CD4-positive, alpha-beta T cell (primary cell): ENCODE measurements around the gene JOSD2. TPM values are rescaled to one million over a fixed set of nuclear protein-coding genes. Genes with fewer than 3 reads are reported as not detected.

Experiments used
- ATAC-seq: fragments of 200-7000 bp; cut with Tn5 transposase; one replicate; pipeline ENCODE4 v1.10.0; 2022; ENCODE audit warnings: mild to moderate bottlenecking; ENCODE audit not compliant: poor library complexity
- CTCF ChIA-PET: fragments of 350-600 bp; sonication (Branson Sonifier 250); formaldehyde crosslinking; loops from one replicate; lab custom pipeline; 2021; ENCODE audit warnings: antibody characterized with exemption, inconsistent platforms; lab: Charles Lee
- POLR2A ChIA-PET: fragments of 350-600 bp; sonication (Branson Sonifier 250); formaldehyde crosslinking; loops from one replicate; lab custom pipeline; 2021; ENCODE audit warnings: antibody characterized with exemption, inconsistent platforms; lab: Charles Lee
- DNase-seq, 14 experiments: peaks; one replicate each; pipeline ENCODE4 v3.0.0-alpha.2; 2013 to 2020; ENCODE audit warnings: mixed read lengths in 2 of 14
- H3K27ac ChIP-seq, 2 donors: one replicate each; pipeline versions ENCODE4 v1.5.1 to v1.7.0; 2013; ENCODE audit warnings: low read length in 2 of 2, low read depth in 1 of 2, mild to moderate bottlenecking in 1 of 2
- H3K27me3 ChIP-seq, 2 experiments: 1 replicate in 1 of 2; 2 replicates in 1 of 2; pipeline versions ENCODE4 v1.6.1 to v1.7.0; 2013; ENCODE audit warnings: low read length in 2 of 2, control low read depth in 1 of 2, mild to moderate bottlenecking in 1 of 2, moderate library complexity in 1 of 2; ENCODE audit not compliant: insufficient read depth in 2 of 2, control insufficient read depth in 1 of 2
- H3K36me3 ChIP-seq: one replicate; pipeline ENCODE4 v1.6.1; 2013; ENCODE audit warnings: low read length, control low read depth; ENCODE audit not compliant: insufficient read depth
- H3K4me1 ChIP-seq: one replicate; pipeline ENCODE4 v1.6.1; 2013; ENCODE audit warnings: low read length, control low read depth; ENCODE audit not compliant: insufficient read depth
- H3K4me3 ChIP-seq: one replicate; pipeline ENCODE4 v1.5.1; 2013; ENCODE audit warnings: mild to moderate bottlenecking, low read length, moderate library complexity
- H3K9me3 ChIP-seq, 2 experiments: 1 replicate in 1 of 2; 2 replicates in 1 of 2; pipeline versions ENCODE4 v1.6.1 to v1.7.0; 2013; ENCODE audit warnings: low read length in 2 of 2, mild to moderate bottlenecking in 2 of 2, control low read depth in 1 of 2, moderate library complexity in 1 of 2; ENCODE audit not compliant: control insufficient read depth in 1 of 2, insufficient read depth in 1 of 2
- H3K27ac Mint-ChIP-seq: one replicate; pipeline ENCODE4 v1.8.0; 2020; ENCODE audit warnings: mixed read lengths
- H3K27me3 Mint-ChIP-seq: one replicate; pipeline ENCODE4 v1.8.0; 2021; ENCODE audit warnings: mixed read lengths
- H3K36me3 Mint-ChIP-seq: one replicate; pipeline ENCODE4 v1.8.0; 2021; ENCODE audit warnings: low read depth, mixed read lengths
- H3K4me1 Mint-ChIP-seq: one replicate; pipeline ENCODE4 v1.8.0; 2021; ENCODE audit warnings: low read depth, mixed read lengths
- H3K4me3 Mint-ChIP-seq: one replicate; pipeline ENCODE4 v1.8.0; 2020; ENCODE audit warnings: mild to moderate bottlenecking, mixed read lengths
- H3K9me3 Mint-ChIP-seq: one replicate; pipeline ENCODE4 v1.8.0; 2020; ENCODE audit warnings: mixed read lengths
- intact Hi-C, 2 experiments: fragments of 100-400 bp; cut with DNase I in 1 of 2; cut with micrococcal nuclease in 1 of 2; formaldehyde crosslinking; loops; one replicate each; pipeline versions ENCODE4 v1.15.1 to v1.9.0; 2023 to 2025; cut with DNase I, micrococcal nuclease
- total RNA-seq, 174 experiments: library from RNA in 2 of 174; stranded (reverse) in 2 of 174; gene quantifications; one replicate each; pipeline ENCODE4 v1.2.3 and lab custom pipeline; 2021 to 2026
- TF ChIP-seq, protein P1 (sequence below): fragments of 200-600 bp; IDR thresholded peaks from one replicate; pipeline ENCODE4 v1.8.0; 2022; ENCODE audit warnings: antibody characterized with exemption, mild to moderate bottlenecking

Gene JOSD2
- total RNA-seq, 2 experiments from 2014 or later, result 11.7 to 11.9 TPM

DNA sequence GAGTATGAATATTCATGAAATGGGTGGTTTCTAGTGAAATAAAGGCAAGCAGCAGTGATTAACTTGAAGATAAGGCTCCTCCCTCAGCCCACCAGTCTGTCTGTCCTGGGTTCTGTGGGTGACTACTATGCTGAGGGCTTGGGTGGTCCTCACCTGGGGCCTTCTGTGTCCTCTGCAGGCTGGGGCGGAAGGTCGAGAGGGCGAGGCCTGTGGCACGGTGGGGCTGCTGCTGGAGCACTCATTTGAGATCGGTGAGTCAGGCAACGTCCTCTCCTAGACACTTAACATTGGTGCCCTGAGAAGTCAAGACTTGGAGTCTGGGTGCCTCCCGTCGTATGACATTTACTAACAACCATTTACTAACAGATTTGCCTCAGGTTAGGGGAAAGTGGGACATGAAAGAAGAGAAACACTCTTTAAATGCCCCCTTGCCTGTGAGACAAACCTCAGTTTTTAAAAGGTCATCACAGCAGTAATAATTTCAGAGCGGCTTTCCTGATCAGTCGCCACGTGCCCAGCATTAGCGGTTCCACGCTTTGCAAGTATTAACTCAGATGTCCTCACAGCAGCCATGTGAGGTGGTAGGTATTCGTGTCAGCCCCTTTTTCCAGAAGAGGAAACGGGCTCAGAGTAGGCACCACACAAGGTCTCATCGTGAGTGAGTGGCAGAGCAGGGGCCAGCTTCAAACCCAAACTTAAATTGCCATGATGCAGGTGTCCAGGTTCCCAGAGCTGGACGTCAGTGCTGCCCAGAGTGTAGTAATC is 33.1 kb downstream of the JOSD2 start:
- peak overlapping the region; percentile 95 for H3K27ac Mint-ChIP-seq
- TF ChIP-seq, protein P1, sequence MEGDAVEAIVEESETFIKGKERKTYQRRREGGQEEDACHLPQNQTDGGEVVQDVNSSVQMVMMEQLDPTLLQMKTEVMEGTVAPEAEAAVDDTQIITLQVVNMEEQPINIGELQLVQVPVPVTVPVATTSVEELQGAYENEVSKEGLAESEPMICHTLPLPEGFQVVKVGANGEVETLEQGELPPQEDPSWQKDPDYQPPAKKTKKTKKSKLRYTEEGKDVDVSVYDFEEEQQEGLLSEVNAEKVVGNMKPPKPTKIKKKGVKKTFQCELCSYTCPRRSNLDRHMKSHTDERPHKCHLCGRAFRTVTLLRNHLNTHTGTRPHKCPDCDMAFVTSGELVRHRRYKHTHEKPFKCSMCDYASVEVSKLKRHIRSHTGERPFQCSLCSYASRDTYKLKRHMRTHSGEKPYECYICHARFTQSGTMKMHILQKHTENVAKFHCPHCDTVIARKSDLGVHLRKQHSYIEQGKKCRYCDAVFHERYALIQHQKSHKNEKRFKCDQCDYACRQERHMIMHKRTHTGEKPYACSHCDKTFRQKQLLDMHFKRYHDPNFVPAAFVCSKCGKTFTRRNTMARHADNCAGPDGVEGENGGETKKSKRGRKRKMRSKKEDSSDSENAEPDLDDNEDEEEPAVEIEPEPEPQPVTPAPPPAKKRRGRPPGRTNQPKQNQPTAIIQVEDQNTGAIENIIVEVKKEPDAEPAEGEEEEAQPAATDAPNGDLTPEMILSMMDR, result no peak
- ChIA-PET CTCF (no interaction called here), POLR2A (no interaction called here)
- H3K27me3 Mint-ChIP-seq, result no peaks in the 10 kb centered on the region
- peaks cover 0 to 6% of the 10 kb centered on the region in 2 experiments for H3K9me3 ChIP-seq
- H3K36me3 ChIP-seq, result peaks cover 45% of the 10 kb centered on the region
- peak overlapping the region; percentile 95 for H3K4me3 Mint-ChIP-seq
- DNase-seq (no peak), ATAC-seq (no peak)
- H3K4me1 ChIP-seq, result peaks cover 43% of the 10 kb centered on the region
- no peaks in the 10 kb centered on the region for H3K9me3 Mint-ChIP-seq
- intact Hi-C loops, result loop anchor here in 1 of 2 experiments (2.0 to 5.0 kb wide), 2 partner anchors 45 to 111 kb away; partner anchors contain the start of genes MYBPC2 and NAPSA
- H3K27me3 ChIP-seq, result no peaks in the 10 kb centered on the region
- peaks cover 52% of the 10 kb centered on the region for H3K36me3 Mint-ChIP-seq
- H3K27ac ChIP-seq, result no peak overlapping the region
- peak overlapping the region; percentile 79 for H3K4me3 ChIP-seq
- peaks cover 22% of the 10 kb centered on the region for H3K4me1 Mint-ChIP-seq

DNA sequence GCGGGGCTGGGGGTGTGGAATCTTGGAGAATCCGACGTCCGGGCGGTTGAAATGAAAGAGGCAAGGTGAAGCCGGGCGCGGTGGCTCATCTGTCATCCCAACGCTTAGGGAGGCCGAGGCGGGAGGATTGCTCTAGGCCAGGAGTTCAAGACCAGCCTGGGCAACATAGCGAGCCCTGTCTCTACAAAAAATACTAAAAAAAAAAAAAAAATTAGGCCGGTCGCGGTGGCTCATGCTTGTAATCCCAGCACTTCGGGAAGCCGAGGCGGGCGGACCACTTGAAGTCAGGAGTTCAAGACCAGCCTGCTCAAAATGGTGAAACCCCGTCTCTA is 34.1 kb downstream of the JOSD2 start:
- Histone ChIP-seq H3K4me1 (peaks cover 43% of the 10 kb centered on the region), H3K9me3 (peaks cover 0 to 6% of the 10 kb centered on the region in 2 experiments), H3K27ac (peak overlapping the region; percentile 73 to 82), H3K4me3 (peak overlapping the region; percentile 79), H3K27me3 (no peaks in the 10 kb centered on the region), H3K36me3 (peaks cover 39% of the 10 kb centered on the region)
- H3K27me3 Mint-ChIP-seq, result no peaks in the 10 kb centered on the region
- intact Hi-C loops, result loop anchor here (1.0 to 5.0 kb wide), 3 partner anchors 34 to 110 kb away; partner anchors contain the start of genes JOSD2 (in 2 of the 2), MYBPC2 (in 1 of the 2) and NAPSA (in 1 of the 2)
- no peaks in the 10 kb centered on the region for H3K9me3 Mint-ChIP-seq
- peaks cover 22% of the 10 kb centered on the region for H3K4me1 Mint-ChIP-seq
- peaks cover 44% of the 10 kb centered on the region for H3K36me3 Mint-ChIP-seq
- POLR2A ChIA-PET, result interaction anchor here (0.6 to 1.1 kb wide), 3 partner anchors 98 to 120 kb away, joined by 3 to 12 read pairs (median 3); partner anchors contain the start of gene NR1H2
- ATAC-seq (no peak), DNase-seq (no peak)
- CTCF ChIA-PET, result no interaction called here
- H3K4me3 Mint-ChIP-seq, result peak overlapping the region; percentile 95
- TF ChIP-seq, protein P1, result no peak
- peak overlapping the region; percentile 95 for H3K27ac Mint-ChIP-seq

DNA sequence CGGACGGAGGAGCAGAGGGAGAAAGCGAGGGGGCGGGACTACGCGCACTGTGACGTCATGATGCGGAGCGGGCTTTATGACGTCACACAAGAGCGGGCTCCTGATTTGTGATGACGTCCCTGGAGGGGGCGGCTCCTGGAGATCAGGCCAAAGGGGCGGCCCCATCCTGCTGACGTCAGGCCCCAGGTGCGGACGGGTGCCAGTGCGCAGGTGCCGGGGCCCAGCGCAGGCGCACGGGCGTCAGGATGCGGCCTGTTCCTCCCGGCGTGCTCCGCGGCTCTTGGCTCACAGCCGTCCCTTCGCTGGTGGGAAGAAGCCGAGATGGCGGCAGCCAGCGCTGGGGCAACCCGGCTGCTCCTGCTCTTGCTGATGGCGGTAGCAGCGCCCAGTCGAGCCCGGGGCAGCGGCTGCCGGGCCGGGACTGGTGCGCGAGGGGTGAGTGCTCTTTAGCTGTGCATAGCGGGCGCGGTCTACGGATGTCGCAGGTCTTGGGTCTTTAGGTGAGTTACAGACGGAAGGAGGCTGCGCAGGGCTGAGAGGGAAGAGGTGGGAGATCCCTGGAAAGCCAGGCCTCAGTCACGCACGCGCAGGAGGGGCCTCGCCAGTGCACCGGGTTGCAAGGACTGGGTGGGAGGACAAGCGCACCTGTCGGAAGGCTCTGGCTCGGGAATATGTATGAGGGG is 34.6 kb downstream of the JOSD2 start, which contains the start of the genes EMC10 and GARIN5A:
Gene EMC10, plus strand, starts transcription at position 284 of the 683 bp plus-strand sequence. Its CDS starts 38 bp downstream, at position 322.
Gene GARIN5A, minus strand, starts transcription at position 625 of the 683 bp plus-strand sequence. Its CDS starts 460 bp downstream, at position 165.
- Mint-ChIP-seq H3K9me3 (no peaks in the 10 kb centered on the region), H3K27me3 (no peaks in the 10 kb centered on the region), H3K4me3 (peak within 1 kb of the TSS; percentile 95), H3K27ac (peak within 1 kb of the TSS; percentile 95), H3K4me1 (peaks cover 22% of the 10 kb centered on the region), H3K36me3 (peaks cover 44% of the 10 kb centered on the region)
- Histone ChIP-seq H3K4me1 (peaks cover 43% of the 10 kb centered on the region), H3K27me3 (no peaks in the 10 kb centered on the region), H3K27ac (peak within 1 kb of the TSS; percentile 73 to 82), H3K9me3 (peaks cover 0 to 6% of the 10 kb centered on the region in 2 experiments), H3K4me3 (peak within 1 kb of the TSS; percentile 79), H3K36me3 (peaks cover 34% of the 10 kb centered on the region)
- ChIA-PET POLR2A (interaction anchor here (0.9 to 1.1 kb wide), 3 partner anchors 100 to 119 kb away, joined by 3 to 12 read pairs (median 4); partner anchors contain the start of gene NR1H2), CTCF (no interaction called here)
- DNase-seq, result peak; percentile 81 to 98 (median 92)
- intact Hi-C loops, result loop anchor here (1.0 to 5.0 kb wide), 3 partner anchors 35 to 109 kb away; partner anchors contain the start of genes JOSD2 (in 2 of the 2), MYBPC2 (in 1 of the 2) and NAPSA (in 1 of the 2)
- ATAC-seq, result peak; percentile 95
- TF ChIP-seq, protein P1, result no peak
